Measurements from ENCODE around the gene BMPR1A.

DNA sequence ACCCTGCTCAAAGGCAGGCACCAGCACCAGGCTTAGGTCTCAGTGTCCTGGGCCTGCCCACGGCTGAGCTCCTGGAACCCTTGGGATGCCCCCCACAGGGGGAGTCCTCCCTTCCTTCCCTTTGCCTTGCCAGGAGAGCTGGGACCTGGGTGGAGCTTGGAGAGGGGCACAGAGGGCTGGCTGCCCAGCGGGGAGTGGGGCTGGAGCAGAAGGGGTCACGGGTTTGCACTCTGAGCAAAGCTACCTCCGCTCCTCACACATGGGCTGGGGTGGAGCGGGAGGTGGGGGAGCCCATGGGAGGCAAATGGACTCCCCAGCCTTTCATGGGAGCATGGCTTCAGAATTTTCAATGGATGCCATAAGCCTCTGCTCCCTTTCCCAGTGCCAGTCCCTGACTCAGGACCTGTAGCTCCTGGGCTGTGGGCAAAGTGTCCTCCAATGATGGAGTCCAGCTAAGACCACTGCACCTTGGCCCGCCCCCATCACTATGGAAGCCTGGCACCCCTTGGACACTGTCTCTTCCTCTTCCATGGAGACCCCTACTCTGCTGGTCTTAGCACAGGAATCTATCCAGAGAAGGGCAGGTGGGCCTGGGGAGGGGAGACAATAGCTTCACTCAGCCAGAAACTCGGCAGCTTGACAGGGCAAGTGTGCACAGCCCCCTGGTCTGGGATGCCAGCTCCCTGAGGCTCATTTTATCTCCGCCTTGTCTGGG, 48.2 kb upstream of the BMPR1A start:
- TF ChIP-seq REST (IDR thresholded peaks at IDR 0.05; ENCODE audit: unreplicated experiment) (no peak), CTCF (conservative IDR thresholded peaks at IDR 0.05; ENCODE audit: low read depth in 2 of 2) (no peak), EZH2 (IDR thresholded peaks at IDR 0.05; ENCODE audit: low read depth, unreplicated experiment) (no peak), POLR2AphosphoS5 (IDR thresholded peaks at IDR 0.05; ENCODE audit: low read depth) (no peak), EZH2phosphoT487 (IDR thresholded peaks at IDR 0.05; ENCODE audit: unreplicated experiment) (no peak), NANOG (IDR thresholded peaks at IDR 0.05; ENCODE audit: borderline replicate concordance) (no peak), STAT1 (IDR thresholded peaks at IDR 0.05; ENCODE audit: unreplicated experiment) (no peak), ZNF331 (CRISPR knock-in tag; IDR thresholded peaks at IDR 0.05; ENCODE audit: low read depth) (no peak)
